Activated CD8-positive, alpha-beta memory T cell treated with anti-CD3 and anti-CD28 coated beads for 24 hours (primary cell): ENCODE measurements around the gene MGST3.
"Not testable (repeated sequence)": the region's sequence is repeated elsewhere in the genome, so short reads cannot be mapped to it uniquely, and the experiment has no call there.

Source experiments
- DNase-seq: peaks from one replicate; pipeline ENCODE4 v3.0.0-alpha.2; 2020

Gene MGST3

GRCh38 chr1:165630629-165631341, at the start of gene MGST3:
Gene MGST3 (plus strand): TSS chr1:165631234. CDS start chr1:165649848, 18,614 bp downstream.
- DNase-seq: peak; percentile 98

- no peak for DNase-seq
Measured at GRCh38 chr1:165581926-165582325, 49.1 kb upstream of the MGST3 start.

GRCh38 chr1:165586398-165586797, 44.6 kb upstream of the MGST3 start:
- no peak for DNase-seq

- not testable (repeated sequence) for DNase-seq
Measured at GRCh38 chr1:165591391-165591790, 39.6 kb upstream of the MGST3 start.

GRCh38 chr1:165592945-165593823, 37.9 kb upstream of the MGST3 start:
- DNase-seq: peak; percentile 91

GRCh38 chr1:165595246-165595938, 35.6 kb upstream of the MGST3 start:
- no peak for DNase-seq

GRCh38 chr1:165597883-165598675, 33.0 kb upstream of the MGST3 start:
- DNase-seq: peak; percentile 97

- no peak for DNase-seq
Measured at GRCh38 chr1:165598676-165599059, 32.4 kb upstream of the MGST3 start.

GRCh38 chr1:165600793-165601192, 30.2 kb upstream of the MGST3 start:
- DNase-seq: no peak

GRCh38 chr1:165603810-165604209, 27.2 kb upstream of the MGST3 start:
- no peak for DNase-seq

GRCh38 chr1:165605246-165605645, 25.8 kb upstream of the MGST3 start:
- no peak for DNase-seq

GRCh38 chr1:165606676-165607075, 24.4 kb upstream of the MGST3 start:
- DNase-seq: not testable (repeated sequence)

- DNase-seq: no peak
Measured at GRCh38 chr1:165610866-165611265, 20.2 kb upstream of the MGST3 start.

GRCh38 chr1:165612062-165612461, 19.0 kb upstream of the MGST3 start:
- DNase-seq: no peak

GRCh38 chr1:165616054-165616612, 14.9 kb upstream of the MGST3 start:
- DNase-seq: no peak

GRCh38 chr1:165616987-165617546, 14.0 kb upstream of the MGST3 start:
- DNase-seq: no peak

- DNase-seq: no peak
Measured at GRCh38 chr1:165619647-165620151, 11.3 kb upstream of the MGST3 start.

- no peak for DNase-seq
Measured at GRCh38 chr1:165623624-165624023, 7.4 kb upstream of the MGST3 start.

- no peak for DNase-seq
Measured at GRCh38 chr1:165624441-165624840, 6.6 kb upstream of the MGST3 start.

GRCh38 chr1:165628147-165628822, 2.7 kb upstream of the MGST3 start:
- no peak for DNase-seq

- DNase-seq: no peak
Measured at GRCh38 chr1:165629151-165629550, 1.9 kb upstream of the MGST3 start.
